ENCODE results near the gene NVL.
"Not testable (repeated sequence)": the region's sequence is repeated elsewhere in the genome, so short reads cannot be mapped to it uniquely, and the experiment has no call there.

NVL gene

DNA sequence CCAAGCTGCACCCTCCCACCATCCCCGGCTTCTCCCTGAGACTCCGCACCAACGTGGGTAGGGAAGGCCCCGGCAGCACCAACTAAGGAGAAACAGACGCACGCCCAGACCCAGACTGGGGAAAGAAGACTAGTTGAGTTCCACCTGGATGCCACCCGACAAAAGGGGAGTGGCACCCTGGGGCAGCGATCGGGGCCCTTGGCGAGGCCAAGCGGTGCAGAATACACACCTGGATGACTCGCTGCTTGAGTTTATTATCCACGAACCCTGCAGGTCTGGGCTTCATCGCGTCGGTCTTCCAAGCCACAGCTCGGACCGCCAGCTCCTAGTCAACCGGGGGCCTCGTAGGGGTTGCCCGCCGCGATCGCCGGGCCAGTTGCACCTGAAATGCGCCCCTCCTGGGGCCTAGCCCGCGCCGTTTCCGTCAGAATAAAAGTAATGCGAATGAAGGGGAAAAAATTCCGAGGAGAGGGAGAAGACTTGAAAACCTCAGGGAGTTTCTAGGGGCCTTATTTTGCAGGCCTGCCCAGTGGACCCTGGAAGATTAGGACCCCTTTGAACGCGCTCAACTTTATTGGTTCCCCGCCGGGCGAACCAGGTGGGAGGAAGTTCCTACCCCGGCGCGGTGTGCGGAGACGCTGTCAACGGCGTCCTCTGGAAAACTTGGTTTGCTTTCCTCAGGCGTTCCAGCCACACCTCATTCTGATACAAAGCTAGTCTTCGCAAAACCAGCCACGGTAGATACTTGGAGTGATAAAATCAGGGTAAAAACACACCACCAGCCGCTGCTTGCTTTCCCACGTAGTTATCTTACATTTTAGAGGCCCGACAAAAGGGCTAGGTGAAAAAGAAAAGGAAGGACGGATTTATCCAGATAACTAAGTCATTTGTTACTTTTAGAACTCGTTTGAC is at the start of gene NVL:
Gene NVL (minus strand): TSS at position 331 of the 912 bp plus-strand sequence. CDS start 45 bp downstream, at position 286.
- peak; percentile 94 for DNase-seq (ENCODE audit: low read depth, low spot score)

DNA sequence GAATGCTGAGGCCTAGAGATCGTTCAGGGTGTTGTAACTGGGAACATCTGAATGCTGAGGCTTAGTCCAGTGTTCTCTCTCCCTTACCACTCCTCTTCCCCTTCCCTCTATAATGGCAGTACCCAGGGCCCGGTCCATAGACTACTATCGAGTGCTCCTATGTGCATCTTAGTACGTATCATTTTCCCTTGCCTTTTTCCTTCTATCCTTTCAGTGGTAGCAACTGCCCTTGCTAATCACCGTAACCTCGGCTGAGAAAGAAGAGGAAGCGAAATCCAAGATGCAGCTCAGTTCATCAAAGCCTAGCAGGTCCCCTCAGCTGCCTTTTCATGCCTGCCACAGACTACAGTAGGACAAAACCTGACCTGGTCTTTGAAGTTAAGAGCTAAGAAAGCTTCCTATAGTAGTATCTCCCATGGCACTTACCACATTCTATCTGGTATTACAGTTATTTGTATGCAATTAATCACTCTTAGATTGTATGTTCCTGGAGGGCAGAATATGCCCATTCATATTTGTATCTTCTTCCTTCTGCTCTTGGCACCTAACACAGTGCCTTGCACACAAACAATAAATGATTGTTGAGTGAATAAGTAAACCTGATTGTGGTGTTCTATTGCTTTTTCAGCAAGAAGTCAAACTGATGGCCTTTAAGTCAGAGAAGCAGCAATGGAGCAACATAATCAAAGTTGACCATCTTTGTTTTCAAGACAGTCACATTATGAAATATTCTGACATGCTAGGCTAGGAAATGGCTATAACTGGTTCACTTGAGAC is 49.1 kb upstream of the NVL start:
- no peak for DNase-seq (ENCODE audit: low read depth, low spot score)

DNA sequence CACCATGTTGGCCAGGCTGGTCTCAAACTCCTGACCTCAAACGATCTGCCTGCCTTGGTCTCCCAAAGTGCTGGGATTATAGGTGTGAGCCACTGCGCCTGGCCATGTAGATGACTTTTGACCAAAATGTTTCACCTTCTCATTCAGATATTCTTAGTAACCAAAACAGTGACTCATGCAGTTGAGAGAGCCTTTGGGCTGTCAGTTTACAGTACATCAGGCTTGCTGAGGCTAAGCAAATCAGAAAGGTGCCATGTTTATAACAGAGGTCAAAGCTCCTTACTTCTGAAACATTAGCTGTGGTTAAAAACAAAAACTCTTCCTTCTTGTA is 47.7 kb upstream of the NVL start:
- no peak for DNase-seq (ENCODE audit: low read depth, low spot score)

DNA sequence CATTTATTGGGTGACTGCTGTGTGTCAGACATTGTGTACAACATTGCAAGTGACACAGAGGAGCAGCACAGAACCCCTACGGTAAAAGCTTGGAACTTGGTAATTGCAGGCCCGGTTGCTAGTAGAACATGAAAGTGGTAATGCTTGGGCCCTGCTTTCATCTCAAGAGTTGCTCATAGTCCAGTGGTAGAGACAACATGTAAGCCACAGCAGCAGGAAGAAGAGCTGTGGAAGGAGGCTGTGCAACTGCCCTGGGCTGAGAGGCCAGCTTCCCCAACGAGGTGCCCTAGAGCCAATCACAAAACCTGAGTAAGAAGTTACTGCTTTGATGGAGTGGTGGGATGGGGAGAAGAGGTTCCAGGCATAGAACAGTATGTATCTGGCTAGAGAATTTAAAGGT is 45.1 kb upstream of the NVL start:
- no peak for DNase-seq (ENCODE audit: low read depth, low spot score)

DNA sequence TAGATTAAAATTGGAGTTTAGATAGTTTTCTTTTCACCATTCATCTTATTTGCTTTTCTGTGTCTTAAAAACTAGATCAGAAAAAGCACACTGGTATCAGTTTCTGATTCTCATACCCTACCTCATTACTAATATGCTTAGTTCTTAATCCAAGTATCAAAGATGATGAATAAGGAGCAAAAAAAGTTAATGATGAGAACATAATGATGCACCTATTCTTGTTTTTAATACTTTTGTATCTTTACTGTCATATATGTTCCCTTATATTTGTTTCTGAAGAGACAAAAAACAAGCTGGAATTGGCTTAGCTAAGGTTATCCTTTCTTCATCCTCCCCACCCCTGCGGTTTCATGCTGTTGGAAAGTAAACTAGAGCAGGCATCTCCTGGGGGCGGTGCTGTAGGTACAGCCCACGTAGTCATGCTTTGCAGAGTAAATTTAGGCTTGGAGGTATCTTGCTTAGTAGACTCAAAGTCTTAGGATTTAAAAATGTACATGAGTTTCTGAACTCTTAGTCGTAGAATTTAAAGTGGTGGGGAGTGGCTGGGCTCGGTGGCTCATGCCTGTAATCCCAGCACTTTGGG is 43.1 kb upstream of the NVL start:
- no peak for DNase-seq (ENCODE audit: low read depth, low spot score)

DNA sequence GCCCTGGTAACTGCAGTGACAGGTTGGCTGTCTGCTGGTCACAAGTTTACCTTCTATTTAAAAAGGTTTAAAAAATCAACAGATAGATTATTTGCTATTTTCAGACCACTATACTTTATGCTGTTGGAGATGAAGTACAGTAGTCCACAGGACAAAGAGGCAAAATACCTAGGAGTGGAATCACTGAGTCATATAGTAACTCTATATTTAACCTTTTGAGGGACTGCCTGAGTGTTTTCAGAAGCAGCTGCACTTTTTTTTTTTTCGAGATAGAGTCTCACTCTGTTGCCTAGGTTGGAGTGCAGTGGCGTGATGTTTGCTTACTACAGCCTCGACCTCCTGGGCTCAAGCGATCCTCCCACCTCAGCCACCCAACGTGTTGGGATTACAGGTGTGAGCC is 38.4 kb upstream of the NVL start:
- no peak for DNase-seq (ENCODE audit: low read depth, low spot score)

DNA sequence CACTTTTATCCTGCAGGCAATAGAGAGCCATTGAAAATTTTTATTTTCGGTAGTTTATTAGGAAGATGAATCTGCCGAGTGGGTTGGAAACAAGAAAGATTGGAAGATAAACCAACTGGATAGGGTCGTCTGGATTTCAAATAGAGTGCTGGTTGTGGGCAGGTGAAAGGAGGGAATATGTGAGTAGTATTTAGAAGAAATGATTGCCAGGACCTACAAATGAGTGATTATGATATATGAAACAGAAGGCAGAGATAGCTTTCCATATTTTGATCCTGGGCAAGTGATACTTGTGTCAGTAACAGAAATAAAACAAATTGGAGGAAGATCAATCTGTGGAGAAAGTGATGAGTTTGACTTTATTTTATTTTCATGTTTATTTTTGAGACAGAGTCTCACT is 29.2 kb upstream of the NVL start:
- no peak for DNase-seq (ENCODE audit: low read depth, low spot score)

DNA sequence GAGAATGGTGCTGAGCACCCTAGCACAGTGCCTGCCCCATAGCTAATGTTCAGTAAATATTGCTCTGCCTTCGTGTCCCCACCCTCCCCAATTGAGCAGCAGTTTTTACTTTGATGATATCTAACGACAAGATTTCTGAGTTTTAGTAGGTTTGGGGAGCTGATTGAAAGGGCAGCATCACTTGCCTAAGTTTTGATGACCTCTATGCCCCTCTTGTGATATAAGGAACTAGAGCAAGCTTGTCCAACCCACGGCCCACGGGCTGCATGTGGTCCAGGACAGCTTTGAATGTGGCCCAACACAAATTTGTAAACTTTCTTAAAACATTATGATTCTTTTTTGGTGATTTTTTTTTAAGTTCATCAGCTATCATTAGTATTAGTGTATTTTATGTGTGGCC is 28.3 kb upstream of the NVL start:
- DNase-seq (ENCODE audit: low read depth, low spot score), result no peak

DNA sequence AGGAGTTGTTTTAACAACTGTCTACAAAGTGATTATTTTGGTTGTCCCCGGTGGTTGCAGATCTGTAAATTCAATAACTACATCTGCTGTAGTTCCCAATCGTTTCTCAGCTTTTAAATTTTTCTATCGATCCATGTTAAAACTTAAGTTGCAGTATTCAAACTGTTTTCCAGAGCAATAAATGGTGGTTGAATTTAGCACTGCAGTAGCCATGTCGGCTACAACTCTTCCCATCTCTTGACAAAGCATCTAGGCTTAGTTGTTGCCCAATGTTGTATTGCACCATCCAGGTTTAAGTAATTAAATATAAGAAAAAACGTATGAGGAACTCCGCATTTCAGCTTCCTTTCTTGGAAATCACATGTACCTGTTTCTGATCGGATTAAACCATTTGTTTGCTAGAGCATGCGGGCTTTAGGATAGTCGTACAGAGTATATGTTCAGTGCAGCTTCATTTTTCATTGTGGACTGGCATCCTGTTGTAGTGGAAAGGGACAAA is 27.7 kb upstream of the NVL start:
- DNase-seq (ENCODE audit: low read depth, low spot score), result no peak

DNA sequence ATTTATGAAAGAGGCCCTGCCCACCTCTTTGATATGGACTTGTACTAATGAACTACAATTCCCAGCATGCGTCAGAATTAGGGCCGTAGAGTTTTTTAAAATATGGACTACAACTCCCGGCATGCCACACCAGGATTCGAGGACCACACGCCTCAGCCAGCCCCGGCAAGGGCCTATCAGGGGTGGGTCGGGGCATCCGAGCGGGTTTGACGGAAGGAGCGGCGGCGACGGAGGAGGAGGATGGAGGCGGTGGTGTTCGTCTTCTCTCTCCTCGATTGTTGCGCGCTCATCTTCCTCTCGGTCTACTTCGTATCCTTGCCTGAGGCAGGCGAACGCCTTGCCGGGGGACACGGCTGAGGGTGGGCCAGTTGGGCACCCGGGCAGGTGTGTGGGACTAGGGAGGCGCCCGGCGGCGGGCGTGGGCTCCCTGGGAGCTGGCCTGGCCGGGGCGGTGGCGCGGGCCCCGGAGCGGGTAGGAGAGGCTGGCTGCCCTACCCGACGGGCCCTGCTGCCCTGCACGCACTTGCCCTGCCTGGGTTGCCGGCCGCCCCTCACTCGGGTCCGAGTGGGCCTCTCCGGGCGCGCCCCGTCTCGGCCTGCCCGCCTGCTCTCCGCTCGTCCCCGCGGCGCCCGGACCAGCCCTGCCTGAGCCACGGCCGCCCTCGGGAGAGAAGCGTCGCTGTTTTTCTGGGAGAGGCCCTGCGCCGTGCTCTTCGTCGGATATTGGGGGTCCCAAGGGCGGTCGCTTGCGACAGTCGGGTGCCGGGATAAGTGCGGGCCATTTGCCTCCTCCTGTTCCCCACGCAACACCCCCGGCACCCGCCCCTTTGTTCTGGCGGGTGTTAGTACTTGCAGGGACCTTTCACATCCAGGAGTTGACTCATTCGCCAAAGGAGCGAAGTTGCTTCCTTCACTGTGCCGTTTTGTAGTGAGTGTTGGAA is 27.0 kb upstream of the NVL start, which contains the start of gene CNIH4:
Gene CNIH4 (plus strand): TSS at position 195 of the 941 bp plus-strand sequence. CDS start 46 bp downstream, at position 241.
- peak; percentile 93 for DNase-seq (ENCODE audit: low read depth, low spot score)

DNA sequence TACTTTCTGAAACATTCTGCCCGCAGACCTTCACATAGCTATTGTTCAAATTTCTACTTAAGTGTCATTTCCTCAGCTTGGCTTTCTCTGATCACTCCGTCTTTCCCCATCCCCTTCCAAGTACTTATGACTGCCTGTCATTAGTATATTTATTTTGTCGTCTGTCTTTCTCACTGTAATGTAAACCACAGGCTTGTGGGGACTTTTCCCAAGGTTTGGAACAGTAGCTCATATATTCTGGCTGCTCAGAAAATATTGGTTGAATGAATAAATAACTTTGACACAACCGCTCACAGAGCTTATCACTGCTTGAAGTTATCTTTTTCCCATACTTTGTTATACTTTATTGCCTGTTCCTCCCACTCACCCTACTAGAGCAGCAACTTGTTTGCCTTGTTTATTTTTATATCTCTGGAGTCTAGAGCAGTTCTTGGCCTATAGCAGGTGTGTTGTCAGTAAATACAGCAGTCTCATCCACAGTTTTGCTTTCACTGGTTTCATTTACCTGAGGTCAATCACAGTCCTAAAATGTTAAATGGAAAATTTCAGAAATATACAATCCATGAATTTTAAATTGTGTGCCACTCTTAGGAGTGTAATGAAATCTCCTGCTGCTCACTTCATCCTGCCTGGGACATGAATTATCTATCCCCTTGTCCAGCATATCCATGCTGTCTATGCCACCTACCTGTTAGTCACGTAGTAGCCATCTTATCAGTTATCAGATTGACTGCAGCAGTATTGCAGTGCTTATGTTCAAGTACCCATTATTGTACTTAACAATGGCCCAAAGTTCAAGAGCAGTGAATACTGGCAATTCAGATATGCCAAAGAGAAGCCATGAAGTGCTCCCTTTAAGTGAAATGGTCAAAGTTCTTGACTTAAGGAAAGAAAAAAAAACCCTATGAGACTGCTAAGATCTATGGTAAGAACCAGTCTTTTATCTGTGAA is 24.3 kb upstream of the NVL start:
- DNase-seq (ENCODE audit: low read depth, low spot score), result no peak

DNA sequence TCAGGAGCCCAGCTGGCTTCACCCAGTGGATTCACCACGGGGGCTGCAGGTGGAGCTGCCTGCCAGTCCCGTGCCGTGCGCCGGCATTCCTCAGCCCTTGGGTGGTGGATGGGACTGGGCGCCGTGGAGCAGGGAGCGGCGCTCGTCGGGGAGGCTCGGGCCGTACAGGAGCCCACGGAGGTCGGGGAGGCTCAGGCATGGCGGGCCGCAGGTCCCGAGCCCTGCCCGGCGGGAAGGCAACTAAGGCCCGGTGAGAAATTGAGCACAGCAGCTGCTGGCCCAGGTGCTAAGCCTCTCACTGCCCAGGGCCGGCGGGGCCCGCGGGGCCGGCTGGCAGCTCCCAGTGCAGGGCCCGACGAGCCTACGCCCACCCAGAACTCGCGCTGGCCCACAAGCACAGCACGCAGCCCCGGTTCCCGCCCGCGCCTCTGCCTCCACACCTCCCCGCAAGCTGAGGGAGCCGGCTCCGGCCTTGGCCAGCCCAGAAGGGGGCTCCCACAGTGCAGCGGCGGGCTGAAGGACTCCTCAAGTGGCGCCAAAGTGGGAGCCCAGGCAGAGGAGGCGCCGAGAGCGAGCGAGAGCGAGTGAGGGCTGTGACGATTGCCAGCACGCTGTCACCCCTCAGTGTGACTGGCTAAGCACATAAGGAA is 22.6 kb upstream of the NVL start:
- DNase-seq (ENCODE audit: low read depth, low spot score), result not testable (repeated sequence)

DNA sequence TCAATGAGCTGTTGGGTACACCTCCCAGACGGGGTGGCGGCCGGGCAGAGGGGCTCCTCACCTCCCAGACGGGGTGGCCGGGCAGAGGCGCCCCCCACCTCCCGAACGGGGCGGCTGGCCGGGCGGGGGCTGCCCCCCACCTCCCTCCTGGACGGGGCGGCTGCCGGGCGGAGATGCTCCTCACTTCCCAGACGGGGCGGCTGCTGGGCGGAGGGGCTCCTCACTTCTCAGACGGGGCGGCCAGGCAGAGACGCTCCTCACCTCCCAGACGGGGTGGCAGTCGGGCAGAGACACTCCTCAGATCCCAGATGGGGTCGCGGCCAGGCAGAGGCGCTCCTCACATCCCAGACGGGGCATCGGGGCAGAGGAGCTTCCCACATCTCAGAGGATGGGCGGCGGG is 19.7 kb upstream of the NVL start:
- not testable (repeated sequence) for DNase-seq (ENCODE audit: low read depth, low spot score)

DNA sequence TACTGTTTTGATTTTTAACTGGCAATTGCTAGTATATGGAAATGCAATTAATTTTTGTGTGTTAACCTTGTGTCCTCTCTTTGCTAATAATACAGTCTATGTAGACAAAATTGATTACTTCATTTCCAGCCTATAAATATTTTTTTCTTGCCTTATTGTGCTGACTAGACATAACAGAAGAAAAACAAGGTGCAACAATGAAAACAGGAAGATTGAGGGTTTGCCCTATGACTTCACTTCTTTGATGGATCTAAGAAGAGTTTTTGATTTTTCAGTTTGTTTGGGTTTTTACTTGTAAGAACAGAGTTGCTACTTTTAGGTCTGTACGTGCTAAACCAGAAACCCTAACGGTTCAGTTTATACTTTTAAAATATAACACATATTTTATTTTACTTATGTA is 18.2 kb upstream of the NVL start:
- no peak for DNase-seq (ENCODE audit: low read depth, low spot score)

DNA sequence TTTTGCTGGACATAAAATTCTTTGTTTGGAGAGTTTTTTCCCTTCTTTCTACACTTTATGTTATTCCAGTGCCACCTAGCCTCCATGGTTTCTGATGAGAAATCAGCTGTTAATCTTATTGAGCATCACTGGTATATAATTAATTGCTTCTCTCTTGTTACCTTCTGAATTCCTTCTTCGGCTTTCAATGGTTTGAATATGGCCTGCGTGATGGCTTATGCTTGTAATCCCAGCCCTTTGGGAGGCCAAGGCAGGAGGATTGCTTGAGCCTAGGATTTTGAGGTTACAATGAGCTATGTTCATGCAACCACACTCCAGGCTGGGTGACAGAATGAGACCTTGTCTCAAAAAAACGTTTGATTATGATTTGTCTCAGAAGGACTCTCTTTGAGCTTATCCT is 13.7 kb upstream of the NVL start:
- DNase-seq (ENCODE audit: low read depth, low spot score), result peak; percentile 14

DNA sequence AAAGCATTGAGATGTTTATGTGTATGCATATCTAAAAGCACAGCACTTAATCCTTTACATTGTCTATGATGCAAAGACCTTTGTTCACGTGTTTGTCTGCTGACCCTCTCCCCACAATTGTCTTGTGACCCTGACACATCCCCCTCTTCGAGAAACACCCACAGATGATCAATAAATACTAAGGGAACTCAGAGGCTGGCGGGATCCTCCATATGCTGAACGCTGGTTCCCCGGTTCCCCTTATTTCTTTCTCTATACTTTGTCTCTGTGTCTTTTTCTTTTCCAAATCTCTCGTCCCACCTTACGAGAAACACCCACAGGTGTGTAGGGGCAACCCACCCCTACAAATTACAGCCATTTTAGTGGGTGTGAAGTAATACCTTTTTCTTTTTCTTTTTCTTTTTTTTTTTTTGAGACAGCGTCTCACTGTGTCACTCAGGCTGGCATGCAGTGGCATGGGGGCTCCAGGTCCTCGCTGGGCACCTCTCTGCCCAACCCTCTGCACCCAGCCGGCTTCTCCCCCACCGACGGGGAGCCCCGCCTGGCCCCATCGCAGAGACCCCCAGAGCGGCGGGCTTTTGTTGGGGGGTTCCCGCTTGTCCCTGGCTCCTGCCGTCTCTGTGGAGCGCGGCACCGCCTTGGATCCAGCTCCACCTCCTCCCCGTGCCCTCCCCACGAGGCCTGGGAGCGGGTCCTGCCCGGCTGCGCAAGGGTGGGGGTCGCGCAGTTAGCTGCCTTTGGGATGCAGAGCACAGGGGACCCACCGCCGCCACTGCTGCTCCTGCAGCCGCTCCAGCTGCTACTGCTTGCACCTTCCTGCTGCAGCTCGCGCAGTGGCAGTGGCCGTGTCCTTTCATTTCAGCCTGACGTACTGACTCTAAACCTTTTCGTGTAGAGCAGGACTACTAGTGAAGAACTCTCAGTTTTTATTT is 10.7 kb upstream of the NVL start:
- DNase-seq (ENCODE audit: low read depth, low spot score), result peak; percentile 75

DNA sequence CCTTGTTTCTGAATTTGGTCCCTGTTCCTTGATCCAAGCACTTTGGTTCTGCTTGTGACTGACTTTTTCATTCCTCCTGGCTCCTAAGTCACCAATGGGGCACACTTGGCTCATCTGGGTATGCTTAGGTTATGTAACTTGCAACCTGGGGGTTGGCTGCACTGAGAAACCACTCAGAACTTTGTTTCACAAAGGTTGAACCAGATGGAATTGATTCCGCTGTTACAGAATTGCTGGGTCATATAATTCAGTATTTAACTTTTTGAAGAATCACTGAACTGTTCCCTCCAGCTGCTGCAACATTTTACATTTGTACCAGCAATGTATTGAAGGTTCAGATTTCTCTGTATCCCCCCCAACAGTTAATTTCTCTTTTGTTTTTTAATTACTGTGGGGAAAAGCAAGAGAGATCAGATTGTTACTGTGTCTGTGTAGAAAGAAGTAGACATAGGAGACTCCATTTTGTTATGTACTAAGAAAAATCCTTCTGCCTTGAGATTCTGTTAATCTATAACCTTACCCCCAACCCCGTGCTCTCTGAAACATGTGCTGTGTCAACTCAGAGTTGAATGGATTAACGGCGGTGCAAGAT is 9.6 kb upstream of the NVL start:
- peak; percentile 12 for DNase-seq (ENCODE audit: low read depth, low spot score)

Data from ELF-1 (cell line).